TTC549 (cell line): ENCODE data around the gene LRRC42.

Experiments used
- FAIRE-seq: peaks from 2 replicates; lab custom pipeline; 2012; peaks lifted over from hg19 to GRCh38; lab: Jason Lieb, UNC

The LRRC42 gene

DNA sequence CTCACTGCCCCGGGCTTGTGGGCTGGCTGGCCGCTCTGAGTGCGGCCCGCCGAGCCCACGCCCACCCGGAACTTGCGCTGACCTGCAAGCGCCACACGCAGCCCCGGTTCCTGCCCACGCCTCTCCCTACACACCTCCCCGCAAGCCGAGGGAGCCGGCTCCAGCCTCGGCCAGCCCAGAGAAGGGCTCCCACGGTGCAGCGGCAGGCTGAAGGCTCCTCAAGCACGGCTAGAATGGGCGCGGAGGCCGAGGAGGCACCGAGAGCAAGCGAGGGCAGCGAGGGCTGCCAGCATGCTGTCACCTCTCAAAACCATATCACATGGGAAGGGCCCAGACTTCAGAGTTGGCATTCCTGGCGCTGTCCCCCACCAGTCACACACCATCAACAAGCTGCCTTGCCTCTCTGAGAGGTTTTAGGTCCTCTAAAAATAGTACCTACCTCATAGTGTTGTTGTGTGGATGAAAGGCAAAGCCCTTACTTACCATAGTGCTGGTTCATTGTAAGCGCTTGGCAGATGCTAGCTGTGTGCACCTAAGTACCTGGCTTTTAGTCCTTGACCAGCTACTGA is 58.4 kb downstream of the LRRC42 start:
- FAIRE-seq: no peak

- no peak for FAIRE-seq
Measured at GRCh38 chr1:54006508-54006907, 60.4 kb downstream of the LRRC42 start.

DNA sequence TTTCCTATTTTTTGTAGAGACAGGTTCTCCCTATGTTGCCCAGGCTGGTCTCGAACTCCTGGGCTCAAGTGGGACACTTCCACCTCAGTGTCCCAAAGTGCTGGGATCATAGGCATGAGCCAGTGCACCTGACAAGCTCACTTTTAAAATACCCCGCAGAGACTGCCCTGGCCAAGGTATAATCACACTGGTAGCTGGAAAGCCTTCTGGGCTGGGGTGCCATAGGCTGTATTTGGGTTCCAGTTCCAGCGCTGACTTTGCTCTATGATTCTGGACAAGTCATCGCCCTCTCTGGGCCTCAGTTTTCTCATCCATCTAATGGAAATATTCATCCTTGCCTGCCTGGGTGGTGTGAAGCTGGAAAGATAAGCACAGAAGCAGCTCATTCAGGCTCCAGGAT is 61.5 kb downstream of the LRRC42 start:
- no peak for FAIRE-seq

GRCh38 chr1:54008876-54009275 is 62.7 kb downstream of the LRRC42 start:
- FAIRE-seq: no peak

DNA sequence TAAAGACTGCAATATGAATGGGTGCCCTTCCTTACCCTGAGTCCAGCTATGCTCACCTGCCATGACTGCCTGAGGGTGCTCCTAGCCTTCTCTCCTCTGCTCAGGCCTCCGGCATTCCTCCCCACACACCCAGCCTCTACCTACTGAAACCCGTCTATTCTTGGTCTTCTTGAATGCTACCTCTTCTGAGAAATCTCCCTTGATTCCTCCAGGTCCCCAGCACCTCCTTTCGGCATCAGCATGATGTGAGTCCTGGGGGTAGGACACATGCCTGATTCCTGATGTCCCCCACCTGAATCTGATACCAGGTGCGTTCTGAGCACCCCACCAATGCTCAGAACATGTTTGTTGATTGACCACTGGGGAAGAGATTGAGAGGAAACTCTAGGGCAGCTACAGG is 63.3 kb downstream of the LRRC42 start:
- no peak for FAIRE-seq

- no peak for FAIRE-seq
Measured at GRCh38 chr1:54010415-54011117, 64.4 kb downstream of the LRRC42 start.

DNA sequence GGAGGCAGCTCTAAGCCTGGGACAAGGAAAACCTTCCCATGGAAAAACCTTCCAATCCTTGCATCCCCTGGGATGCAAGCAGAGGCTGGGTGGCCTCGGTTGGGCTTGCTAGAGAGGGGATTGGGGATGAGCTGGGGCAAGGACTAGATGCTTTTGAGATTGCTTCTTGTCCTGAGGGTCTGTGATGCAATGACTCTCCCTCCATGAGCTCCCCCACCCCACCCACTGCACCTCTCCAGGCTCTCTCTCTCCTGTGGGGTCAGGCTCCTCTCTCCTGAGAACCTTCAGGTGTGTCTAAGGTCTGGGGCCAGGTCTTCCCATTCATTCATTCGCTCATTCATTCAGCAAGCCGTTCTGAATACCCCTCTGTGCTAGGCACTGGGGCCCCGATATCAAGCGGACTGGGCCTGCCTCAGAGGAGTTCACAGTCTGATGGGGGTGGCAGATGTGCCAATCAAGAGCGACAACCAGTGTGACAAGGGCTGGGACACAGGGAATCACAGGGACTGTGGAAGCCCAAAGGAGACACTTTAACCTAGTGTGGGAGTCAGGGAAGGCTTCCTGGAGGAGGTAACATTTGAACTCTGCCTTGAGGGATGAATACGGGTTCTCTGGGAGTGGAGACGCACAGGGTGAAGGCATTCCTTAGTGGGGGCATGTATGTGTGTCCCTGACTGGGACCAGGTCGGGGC is 65.3 kb downstream of the LRRC42 start:
- no peak for FAIRE-seq

GRCh38 chr1:54012008-54012325 is 65.8 kb downstream of the LRRC42 start:
- no peak for FAIRE-seq

DNA sequence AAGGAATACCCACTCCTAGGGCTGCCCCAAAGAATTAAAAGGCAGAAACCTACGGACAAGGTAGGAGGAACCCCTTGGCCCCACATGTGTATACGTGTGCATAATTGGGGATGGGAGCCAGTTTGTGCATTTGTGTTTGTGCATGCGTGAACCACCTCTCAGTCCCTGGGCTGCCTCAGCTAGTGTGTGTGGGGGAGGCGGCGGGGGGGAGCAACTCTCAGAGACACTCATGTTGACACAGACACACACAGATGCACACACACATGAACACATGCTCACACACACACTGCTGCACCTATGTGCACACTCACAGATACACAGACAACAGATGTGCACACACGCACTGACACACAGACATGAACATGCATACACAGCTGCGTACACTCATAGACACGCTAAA is 66.7 kb downstream of the LRRC42 start:
- FAIRE-seq: no peak

- no peak for FAIRE-seq
Measured at GRCh38 chr1:54013393-54014008, 67.4 kb downstream of the LRRC42 start.

GRCh38 chr1:54014009-54014629 is 68.0 kb downstream of the LRRC42 start:
- FAIRE-seq: no peak

DNA sequence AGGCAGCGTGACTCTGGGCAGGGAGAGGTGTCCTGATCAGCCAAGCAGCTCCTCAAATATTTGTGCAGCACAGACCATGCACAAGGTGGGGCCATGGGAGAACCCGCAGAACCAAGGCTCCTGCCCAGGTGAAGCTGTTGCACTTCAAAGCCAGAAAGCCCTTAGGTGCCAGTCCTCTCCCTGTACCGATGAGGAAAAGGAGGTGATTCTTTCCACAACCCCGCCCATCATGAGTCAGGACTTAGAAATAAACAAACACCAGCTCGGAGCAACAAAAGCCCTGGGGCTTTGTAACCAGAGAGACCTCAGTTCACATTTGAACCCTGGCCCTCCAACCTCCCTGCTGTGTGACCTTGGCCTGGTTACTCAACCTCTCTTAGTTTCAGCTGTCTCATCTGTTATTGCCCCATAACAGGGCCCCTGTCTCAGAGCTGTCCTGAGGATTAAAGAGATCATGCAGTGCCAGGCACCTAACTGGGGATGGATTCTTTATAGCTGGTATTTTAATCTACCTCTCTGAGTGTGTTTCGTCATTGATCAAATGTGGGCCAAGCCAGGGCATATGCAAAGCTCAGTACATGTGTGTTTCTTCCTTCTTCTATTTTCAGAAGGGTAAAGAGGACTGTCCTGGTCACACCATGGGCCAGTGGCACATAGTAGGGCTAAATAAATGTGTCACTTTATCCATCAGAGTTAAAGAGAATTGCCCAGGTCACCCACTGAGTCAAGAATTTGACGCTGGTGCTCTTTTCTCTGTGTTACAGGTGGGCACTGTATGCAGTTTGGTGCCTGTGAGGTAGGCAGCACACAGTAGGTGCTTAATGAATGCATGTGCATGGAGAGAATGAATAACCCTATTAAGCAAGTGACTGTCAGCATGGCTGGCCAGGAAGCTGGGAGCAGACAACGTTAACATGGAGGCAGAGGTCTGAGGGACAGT is 70.5 kb downstream of the LRRC42 start:
- no peak for FAIRE-seq
